Stimulated activated CD8-positive, alpha-beta memory T cell treated with anti-CD3 and anti-CD28 coated beads, Interleukin-12 subunit alpha, Interleukin-12 subunit beta, amount 100 ng/mL, for 4 hours (primary cell): ENCODE measurements around the gene CD101.

Experiments used
- DNase-seq: peaks from one replicate; pipeline ENCODE4 v3.0.0-alpha.2; 2020; ENCODE audit warnings: low read depth

The CD101 gene

DNA sequence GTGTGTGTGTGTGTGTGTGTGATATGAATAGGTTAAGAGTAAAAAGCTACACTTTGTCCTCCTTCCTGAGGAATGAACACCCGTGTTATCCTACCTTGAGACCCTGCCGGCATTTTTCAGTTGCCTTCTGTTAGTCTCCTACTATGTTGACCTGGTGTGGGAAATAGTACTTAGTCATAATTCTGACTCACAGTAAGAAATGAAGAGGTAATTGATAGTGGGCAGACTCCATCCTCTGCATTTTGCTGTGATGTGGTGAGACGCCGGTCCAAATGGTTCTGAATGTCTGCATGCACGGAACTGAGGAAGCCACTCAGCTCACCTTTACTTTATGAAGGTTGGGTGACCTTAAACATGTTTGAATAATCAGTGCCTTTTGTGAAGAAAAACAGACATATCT is 12.6 kb downstream of the CD101 start:
- DNase-seq: no peak

DNA sequence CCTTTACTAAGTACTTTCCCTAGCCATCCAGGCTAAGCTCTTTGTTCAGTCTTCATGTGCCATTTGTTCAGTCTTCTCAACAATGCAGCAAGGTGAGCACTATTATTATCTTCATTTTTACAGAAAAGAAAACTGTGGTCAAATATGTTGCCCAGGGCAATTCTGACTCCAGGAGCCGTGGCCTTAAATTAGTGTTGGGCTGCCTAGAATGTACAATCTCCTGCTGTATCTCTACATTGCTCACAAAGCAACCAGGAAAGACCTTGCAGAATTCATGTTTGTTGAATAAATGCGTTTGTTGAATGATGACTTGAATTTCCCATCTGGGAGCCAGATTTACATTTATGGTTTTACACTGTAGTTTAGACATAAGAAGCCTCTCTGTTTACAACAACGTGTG is 14.2 kb downstream of the CD101 start:
- no peak for DNase-seq

DNA sequence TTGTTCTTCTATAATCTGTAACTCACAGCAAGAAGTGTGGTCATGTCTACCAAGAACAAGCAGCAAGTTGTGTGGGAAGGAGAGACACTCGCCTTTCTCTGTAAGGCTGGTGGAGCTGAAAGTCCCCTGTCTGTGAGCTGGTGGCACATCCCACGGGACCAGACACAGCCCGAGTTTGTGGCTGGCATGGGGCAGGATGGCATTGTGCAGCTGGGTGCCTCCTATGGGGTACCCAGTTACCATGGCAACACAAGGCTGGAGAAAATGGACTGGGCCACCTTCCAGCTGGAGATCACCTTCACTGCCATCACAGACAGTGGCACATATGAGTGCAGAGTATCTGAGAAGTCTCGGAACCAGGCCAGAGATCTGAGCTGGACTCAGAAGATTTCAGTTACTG is 15.5 kb downstream of the CD101 start:
- no peak for DNase-seq

DNA sequence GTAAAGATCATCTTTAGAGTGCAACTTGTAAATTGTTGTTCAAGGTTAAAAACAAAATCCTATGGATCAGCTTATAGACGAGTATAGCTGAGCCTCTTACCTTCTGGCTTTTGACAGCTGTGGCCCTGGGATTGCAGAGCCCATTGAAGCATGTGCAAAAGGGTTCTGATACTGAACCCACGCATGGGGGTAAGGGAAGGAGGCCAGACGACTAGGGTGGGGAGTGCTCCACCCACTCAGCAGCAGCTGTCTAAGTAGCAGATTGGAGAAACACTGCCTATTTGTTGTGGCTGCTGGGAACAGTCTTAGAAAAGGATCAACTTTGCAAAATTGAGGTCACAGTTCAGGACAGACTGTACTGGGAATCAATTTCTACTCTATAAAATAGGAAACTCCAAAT is 16.1 kb downstream of the CD101 start:
- DNase-seq: no peak

DNA sequence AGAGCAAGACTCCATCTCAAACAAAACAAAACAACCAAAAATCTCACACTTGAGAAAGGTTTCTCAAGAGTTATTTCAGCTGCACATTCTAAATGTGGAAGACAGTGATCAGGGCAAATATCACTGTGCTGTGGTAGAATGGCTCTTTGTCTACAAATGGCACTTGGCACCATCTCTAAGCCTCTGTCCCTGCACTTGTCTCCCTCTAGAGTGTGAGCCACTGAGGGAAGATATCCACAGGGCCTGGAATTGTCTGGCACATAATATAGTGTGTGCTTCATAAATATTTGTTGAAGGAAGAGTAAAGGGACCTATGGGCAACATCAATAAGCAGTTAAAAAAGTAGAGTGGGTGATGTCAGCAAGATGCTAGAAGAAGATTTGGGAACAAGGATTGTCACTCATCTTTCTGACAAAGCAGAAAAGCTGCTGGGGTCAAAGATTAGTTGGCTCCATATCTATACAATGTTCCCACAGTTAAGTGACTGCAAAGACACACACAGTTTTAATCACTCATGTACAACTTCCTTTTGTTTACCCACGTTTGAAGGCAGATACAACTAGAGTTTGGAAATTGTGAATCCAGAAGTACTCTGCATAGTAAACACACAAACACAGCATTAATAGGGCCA is 19.1 kb downstream of the CD101 start:
- DNase-seq: no peak

DNA sequence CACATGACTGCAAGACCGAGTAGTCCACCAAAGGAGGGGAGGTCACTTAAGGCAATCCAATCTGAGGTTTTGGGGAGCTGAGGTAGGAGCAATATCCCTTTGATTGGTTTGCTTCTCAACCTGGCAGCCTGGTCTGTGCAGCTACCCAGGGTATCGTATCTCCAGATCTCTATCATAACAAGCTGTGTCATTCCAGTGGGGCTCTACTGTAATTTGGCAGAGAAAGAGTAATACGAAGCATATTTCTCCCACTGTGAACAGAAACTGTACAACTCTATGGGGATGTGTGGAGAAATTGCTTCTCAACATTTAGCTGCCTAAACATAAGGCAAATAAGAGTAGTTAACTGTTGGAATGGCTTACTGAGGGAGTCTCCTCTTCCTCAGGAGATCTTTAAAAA is 20.6 kb downstream of the CD101 start:
- no peak for DNase-seq

DNA sequence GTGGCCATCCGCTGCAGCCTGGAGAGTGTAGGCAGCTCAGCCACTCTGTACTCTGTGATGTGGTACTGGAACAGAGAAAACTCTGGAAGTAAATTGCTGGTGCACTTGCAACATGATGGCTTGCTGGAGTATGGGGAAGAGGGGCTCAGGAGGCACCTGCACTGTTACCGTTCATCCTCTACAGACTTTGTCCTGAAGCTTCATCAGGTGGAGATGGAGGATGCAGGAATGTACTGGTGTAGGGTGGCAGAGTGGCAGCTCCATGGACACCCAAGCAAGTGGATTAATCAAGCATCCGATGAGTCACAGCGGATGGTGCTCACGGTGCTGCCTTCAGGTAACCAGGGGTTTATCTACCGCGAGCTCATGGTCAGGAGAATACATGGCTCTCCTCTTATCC is 24.0 kb downstream of the CD101 start:
- no peak for DNase-seq

DNA sequence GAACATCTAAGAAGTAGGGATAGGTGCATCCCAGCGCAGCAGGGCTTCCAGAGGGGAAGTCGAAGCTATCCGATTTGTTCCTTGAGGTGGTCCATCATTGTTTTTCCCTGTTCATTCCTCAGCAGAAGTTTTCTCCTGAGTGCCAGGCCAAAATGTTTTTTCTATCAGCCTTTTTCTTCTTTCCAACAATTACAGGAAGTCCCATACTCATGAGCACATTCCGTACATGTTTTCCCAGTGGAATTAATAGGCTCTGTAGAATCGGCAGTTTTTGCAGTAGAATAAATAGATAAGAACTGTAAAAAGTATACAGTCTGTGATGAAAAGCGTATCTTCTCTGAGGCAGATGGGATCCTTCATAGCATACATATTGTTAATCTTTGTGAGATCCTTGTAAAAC is 24.8 kb downstream of the CD101 start:
- DNase-seq: no peak

DNA sequence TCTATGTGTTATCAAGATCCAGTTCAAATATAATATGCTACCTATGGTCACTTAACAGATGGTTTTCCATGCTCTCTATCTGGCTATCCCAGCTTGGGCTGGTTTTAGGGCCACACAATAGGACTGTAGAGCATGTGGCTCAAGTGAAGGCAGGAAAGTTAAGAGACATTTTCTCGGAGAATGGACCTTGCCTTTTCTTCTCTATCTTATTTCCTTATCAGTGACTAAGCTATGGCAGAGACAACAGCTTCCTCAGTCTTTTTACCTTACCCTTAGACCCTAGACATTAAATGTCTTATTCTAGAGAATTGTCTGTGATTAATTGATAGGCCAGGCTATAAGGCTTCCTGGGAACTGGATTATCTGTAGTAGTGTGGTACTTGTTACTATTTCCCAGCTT is 28.1 kb downstream of the CD101 start:
- no peak for DNase-seq

DNA sequence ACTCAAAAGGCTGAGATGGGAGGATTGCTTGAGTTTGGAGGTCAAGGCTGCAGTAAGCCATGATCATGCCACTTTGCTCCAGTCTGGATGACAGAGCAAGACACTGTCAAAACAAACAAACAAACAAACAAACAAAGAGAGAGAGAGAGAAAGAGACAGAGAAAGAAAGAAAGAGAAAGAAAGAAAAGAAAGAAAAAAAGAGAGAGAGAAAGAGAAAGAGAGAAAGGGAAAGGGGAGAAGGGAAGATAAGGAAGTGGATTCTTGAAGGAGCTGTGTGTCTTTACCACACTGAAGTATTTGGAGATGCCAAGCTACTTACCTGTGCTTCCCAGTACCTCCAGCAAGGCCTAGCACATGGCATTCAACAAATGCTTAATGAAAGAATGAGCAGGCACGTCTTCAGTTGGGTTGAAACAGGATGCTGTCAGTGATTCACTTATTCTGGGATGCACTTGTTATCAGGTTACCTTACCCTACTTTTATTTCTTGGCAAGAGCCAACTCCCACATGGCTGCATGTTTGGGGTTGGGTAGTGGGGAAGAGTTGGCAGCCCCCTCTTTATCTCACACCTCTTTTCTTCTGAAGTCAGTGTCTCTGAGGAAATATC is 28.8 kb downstream of the CD101 start:
- DNase-seq: no peak

DNA sequence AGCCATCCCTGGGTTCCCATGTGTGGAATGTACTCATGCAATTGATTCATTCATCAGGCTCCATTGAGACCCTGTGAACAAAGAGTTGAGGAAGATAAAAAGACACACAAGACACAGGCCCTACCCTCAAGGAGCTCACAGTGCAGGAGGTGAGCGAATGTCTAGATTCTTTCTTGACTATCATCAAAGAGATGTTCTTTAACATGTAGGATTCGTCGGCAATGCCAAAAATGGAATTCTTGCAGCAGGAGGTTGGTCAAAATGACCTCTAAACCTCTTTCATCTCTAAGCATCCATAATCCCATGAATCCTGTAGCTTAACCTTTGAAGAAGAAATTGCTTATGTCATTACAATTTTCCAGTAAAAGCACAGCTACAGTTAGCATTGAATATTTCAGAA is 30.7 kb downstream of the CD101 start:
- DNase-seq: no peak

DNA sequence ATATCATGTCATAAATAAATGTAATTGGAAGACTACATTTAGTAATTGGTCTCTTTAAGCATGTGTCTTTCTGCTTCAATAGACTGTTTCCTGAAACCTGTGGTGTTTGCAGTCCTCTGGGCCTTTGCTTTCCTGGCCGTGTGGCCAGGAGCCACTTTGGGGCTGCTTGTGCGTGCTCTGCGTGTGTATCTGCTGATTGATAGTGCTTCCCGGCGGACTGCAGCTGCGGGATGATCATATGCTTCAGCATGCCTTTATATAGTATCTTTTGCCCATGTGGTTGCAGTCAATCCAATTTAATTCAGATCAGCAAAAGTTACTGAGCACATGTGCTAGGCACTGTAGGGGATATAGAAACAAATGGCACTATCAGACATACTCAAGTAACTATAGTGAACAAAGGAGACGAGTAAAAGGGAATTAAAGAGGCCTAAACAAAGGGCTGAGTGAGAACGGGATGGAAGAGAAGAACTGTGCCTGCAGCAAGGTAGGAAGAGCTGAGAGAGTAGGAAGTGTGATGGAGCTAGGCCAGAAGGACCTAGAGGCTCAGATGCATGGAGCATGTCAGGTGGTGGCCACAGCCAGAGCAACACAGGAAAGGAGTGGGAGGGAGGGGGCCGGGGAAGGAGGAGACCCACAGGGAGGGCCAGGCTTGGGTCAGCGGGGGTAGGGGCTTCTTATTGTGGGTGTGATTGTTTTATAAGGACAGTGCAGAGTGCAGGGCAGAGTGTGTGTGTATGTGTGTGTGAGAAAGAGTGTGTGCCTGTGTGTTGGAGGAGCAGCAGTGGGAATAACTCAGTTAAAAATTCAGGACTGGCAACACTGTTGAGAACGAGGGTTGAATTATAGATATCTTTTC is 31.4 kb downstream of the CD101 start:
- no peak for DNase-seq

DNA sequence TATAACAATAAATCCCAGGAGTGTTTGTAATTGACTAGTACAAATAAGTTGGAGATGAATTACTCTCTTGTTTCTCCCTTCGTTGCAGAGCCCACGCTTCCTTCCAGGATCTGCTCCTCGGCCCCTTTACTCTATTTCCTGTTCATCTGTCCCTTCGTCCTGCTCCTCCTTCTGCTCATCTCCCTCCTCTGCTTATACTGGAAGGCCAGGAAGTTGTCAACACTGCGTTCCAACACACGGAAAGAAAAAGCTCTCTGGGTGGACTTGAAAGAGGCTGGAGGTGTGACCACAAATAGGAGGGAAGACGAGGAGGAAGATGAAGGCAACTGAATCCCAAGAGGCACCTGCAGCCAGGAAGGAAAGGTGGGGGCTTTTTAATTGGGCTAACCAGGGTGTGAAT is 32.2 kb downstream of the CD101 start:
- DNase-seq: no peak

DNA sequence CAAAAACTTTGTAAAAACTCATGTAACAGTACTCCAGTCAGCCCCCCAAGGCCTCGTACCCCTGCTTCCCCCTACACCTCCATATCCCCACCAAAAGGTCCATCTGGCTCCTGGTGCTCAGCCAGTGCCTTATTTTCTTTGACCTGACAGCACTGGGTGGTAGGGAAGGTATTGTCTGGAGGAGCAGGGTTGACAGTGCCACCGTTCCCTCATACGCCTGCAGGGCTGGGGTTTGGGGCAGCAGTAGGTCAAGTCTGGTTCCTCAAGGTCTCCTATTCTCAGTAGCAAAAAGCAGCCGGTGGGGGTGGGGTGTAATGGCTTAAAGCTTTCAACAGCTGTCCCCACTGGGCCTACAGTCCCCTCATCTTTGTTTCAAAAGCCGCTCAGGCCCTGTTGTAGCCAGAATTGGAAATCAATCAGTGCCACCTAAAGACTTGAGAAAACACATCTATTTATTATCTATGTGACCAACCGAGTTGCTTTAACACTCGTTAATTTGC is 33.3 kb downstream of the CD101 start:
- no peak for DNase-seq

DNA sequence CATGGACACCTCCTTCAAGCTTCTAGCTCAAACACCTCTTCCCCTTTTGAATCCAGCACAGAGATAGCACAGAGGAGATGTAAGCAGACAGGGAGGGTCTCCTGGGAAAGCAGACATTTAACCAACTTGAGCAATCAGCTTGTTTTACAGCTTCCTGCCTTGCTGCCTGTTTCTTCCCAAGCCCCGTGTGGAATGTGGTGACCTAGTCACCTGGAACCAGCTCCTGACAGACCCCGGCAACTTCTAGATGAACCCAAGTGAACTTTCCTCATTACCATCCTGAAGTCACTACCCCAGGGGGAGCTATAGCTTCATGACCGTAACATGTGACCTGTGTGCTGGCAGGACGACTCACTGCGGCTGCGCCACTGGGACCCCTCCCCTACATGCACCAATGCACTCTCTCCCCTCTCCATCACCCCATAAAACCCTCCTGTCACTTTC is 34.5 kb downstream of the CD101 start:
- no peak for DNase-seq

DNA sequence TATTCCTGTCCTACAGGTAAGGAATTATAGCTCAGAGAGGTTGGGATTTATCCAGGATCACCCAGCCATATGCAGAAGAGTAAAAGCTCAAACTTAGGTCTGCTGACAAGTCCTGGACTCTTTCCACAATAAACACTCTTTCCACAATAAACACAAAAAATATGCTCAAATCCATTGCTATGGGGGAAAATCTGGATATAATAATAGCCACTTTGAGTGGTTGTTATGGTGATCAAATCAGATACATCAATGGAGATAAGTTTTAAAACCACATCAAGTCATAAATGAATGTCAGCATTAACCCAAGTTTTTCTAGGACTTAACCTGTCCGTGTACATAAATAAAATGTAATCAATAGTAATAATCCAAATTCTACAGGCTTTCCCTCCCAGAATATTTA is 36.2 kb downstream of the CD101 start:
- DNase-seq: no peak

DNA sequence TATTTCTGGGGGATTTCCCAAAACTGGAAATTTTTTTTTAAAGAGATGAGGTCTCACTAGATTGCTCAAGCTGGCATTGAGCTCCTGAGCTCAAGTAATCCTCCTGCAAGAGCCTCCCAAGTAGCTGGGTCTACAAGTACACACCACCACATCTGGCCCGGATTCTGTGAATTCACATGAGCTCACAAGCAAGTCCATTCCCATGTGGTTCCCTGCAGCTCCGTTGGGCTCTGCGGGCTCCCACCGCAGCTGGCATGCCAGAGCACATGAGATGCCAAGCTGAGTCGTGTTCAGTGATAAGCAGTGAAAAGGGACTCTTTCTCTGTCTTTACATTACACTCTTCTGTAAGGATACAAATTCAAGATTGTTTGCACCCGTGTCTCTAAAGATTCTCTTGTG is 36.7 kb downstream of the CD101 start:
- DNase-seq: no peak

DNA sequence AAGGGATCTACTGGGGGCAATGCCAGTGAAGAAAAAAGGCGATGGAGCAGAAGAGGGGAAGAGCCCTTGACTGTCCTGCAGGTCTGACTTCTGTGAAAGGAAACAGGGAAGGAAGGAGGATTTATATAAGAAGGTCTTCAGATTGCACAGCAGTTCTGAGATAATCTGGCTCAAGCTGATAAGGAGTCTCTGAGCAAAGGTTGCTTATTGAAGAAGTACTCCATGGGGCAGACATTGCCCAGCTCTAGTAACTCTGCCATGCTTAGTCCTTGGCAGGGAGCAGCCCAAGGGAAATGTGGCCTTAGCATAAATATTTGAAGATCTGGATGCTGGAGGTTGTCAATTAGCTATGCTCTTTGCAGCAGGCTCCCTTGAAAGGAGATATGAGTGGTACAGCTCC is 42.7 kb downstream of the CD101 start:
- DNase-seq: no peak

DNA sequence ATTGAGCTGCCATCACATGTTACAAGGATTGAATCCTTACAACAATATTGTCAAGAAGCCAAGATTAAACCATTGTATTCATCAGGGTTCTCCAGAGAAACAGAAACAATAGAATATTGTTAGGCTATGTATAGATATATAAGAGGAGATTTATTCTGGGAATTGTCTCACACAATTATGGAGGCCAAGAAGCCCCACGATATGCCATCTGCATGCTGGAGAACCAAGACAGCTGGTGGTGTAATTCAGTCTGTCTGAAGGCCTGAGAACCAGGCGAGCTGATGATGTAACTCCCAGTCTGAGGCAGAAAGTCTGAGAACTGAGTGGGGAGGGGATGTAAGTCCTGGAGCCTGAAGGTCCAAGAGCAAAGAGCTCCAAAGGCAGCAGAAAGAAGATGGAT is 44.1 kb downstream of the CD101 start:
- DNase-seq: no peak

DNA sequence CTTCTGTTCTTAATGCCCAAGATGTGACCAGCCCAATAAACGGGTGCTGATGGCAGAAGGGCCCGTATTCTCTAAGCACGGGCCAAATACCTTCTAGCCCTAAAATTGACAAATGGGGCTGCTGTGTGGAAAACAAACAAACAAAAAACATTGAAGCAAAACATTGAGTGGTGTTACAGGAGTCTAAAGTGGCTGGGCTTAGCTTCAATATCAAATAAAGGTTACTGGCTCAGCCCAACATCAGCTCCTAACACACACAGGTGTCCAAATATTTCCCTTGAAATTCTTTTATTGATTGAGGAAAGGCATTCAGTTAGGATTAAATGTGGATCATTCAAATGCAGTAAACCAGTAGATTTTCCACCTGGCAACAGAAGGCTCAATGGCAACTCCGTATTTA is 45.2 kb downstream of the CD101 start:
- no peak for DNase-seq

DNA sequence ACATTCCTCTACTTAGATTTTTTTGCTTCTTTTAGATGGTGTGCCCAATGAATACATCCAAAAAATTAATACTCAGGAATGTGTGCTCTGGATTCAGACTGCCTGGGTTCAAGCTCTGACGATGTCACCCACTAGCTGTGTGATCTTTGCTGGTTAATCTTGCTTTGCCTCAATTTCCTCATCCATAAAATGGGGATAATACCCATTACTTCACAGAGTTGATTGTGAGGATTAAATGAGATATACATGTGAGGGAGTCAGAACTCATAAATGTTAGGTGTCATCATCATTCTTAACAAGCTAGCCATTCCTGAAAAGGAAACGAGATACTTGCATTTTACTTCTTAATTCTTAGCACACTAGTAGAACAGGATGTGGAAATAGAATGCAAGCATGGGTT is 45.7 kb downstream of the CD101 start:
- no peak for DNase-seq

DNA sequence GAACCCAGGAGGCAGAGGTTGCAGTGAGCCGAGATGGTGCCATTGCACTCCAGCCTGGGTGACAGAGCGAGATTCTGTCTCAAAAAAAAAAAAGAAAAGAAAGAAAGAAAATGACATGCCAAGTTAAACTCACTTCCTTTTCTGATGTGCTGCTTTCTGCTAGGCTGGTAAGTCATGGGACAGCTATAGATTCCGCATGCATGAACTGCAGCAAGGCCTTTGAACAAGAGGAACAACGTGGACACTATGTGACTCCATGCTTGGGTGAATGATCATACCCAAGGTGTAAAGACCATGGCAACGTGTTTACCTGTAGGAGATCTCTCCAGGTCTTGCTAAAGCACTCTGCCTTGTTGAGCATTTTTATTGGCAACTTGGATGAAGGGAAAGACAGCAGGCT is 48.3 kb downstream of the CD101 start:
- no peak for DNase-seq
